Right ventricle myocardium inferior (tissue), 1 donor: ENCODE data around the gene ZNF3. TPM values are rescaled to one million over a fixed set of nuclear protein-coding genes. Genes with fewer than 3 reads are reported as not detected.

Experiments
- ATAC-seq: fragments of 200-7000 bp; cut with Tn5 transposase; one replicate; pipeline ENCODE4 v1.9.1; 2020; ENCODE audit warnings: mild to moderate bottlenecking, moderate library complexity
- DNase-seq: peaks from one replicate; pipeline ENCODE4 v3.0.0; 2021; ENCODE audit errors: missing footprints
- intact Hi-C: fragments of 100-400 bp; cut with DNase I; formaldehyde crosslinking; loops from one replicate; pipeline ENCODE4 v1.11.0; 2022
- microRNA-seq: library from miRNA; unstranded; fragments of <30 nt; microRNA quantifications from one replicate; pipeline ENCODE4 v1.2.0, GENCODE V29; 2020
- total RNA-seq: library from RNA; stranded (reverse); fragmentation: NEBNext Ultra II Directional; extraction: Animal tissue kit (Norgen Biotek cat#: 25700); gene quantifications from one replicate; pipeline ENCODE4 v1.2.1, GENCODE V29; 2021
- donor health status: DM: no; HTN: yes; CAD: no; lungs with severe emphysema.

ZNF3 gene
- total RNA-seq, 1 donor from 2014 or later, result 14.6 TPM

GRCh38 chr7:100033526-100033925 lies 48.0 kb downstream of the ZNF3 start:
- intact Hi-C loops, result no loop called here
- no peak for ATAC-seq
- DNase-seq, result no peak

GRCh38 chr7:100029596-100029995 lies 51.9 kb downstream of the ZNF3 start:
- intact Hi-C loops, result no loop called here
- no peak for ATAC-seq
- no peak for DNase-seq

- intact Hi-C loops, result no loop called here
- ATAC-seq (no peak), DNase-seq (no peak)
Measured at GRCh38 chr7:100027197-100027596, 54.3 kb downstream of the ZNF3 start.

GRCh38 chr7:100024020-100024619 lies 57.4 kb downstream of the ZNF3 start:
- ATAC-seq, result no peak
- no peak for DNase-seq
- intact Hi-C loops, result no loop called here

GRCh38 chr7:100023526-100023925 lies 58.0 kb downstream of the ZNF3 start:
- ATAC-seq (no peak), DNase-seq (no peak)
- intact Hi-C loops, result no loop called here

GRCh38 chr7:100022621-100023020 lies 58.9 kb downstream of the ZNF3 start:
- intact Hi-C loops, result no loop called here
- ATAC-seq (no peak), DNase-seq (no peak)

- intact Hi-C loops, result no loop called here
- DNase-seq (no peak), ATAC-seq (no peak)
Measured at GRCh38 chr7:100021297-100021696, 60.2 kb downstream of the ZNF3 start.

Small RNAs within 50 kb of the gene (microRNA-seq; reads per million reads assigned to microRNA genes)
- 1,279 reads per million, percentile 85 among the genes with 10 or more reads in this experiment for gene MIR106B
- 300 reads per million, percentile 67 among the genes with 10 or more reads in this experiment for gene MIR25
- gene MIR93, result 2,625 reads per million, percentile 88 among the genes with 10 or more reads in this experiment

Other genes with a start within 250 kb of the ZNF3 start
- not detected for gene OR2AE1, start 204.7 kb downstream of the ZNF3 start, total RNA-seq
- 6.2 TPM for gene TRIM4, start 162.2 kb downstream of the ZNF3 start, total RNA-seq
- 0.30 TPM for gene GJC3, start 152.1 kb downstream of the ZNF3 start, total RNA-seq
- 94.1 TPM for gene AZGP1, start 105.7 kb downstream of the ZNF3 start, total RNA-seq
- 36.1 TPM for gene ZKSCAN1, start 66.1 kb downstream of the ZNF3 start, total RNA-seq
- gene ZSCAN21, start 31.9 kb downstream of the ZNF3 start, total RNA-seq, result 9.4 TPM
- 117 TPM for gene COPS6, start 7.2 kb upstream of the ZNF3 start, total RNA-seq
- 25.4 TPM for gene MCM7, start 19.7 kb upstream of the ZNF3 start, total RNA-seq
- gene AP4M1, start 19.9 kb upstream of the ZNF3 start, total RNA-seq, result 10.1 TPM
- 29.3 TPM for gene TAF6, start 37.6 kb upstream of the ZNF3 start, total RNA-seq
- gene CNPY4, start 37.9 kb upstream of the ZNF3 start, total RNA-seq, result 10.6 TPM
- 2.1 TPM for gene MBLAC1, start 45.2 kb upstream of the ZNF3 start, total RNA-seq
- gene LAMTOR4, start 67.2 kb upstream of the ZNF3 start, total RNA-seq, result 99.4 TPM
- gene TRAPPC14, start 77.0 kb upstream of the ZNF3 start, total RNA-seq, result 7.1 TPM
- gene GAL3ST4, start 86.9 kb upstream of the ZNF3 start, total RNA-seq, result 3.1 TPM
- gene GPC2, start 95.7 kb upstream of the ZNF3 start, total RNA-seq, result 0.32 TPM
- gene STAG3, start 96.2 kb upstream of the ZNF3 start, total RNA-seq, result 0.51 TPM
- gene PVRIG, start 138.2 kb upstream of the ZNF3 start, total RNA-seq, result not detected
- gene SPDYE3, start 226.0 kb upstream of the ZNF3 start, total RNA-seq, result not detected